K562 (cell line): ENCODE data around the gene LYST. TPM values are rescaled to one million over a fixed set of nuclear protein-coding genes. Genes with fewer than 3 reads are reported as not detected.

Source experiments
- ATAC-seq: fragments of 200-7000 bp; cut with Tn5 transposase; 3 replicates; pipeline ENCODE4 v1.9.1; 2020; ENCODE audit warnings: moderate library complexity
- BruUV-seq: library from RNA; stranded (reverse); fragments of 400-500 nt; replicated peaks from 2 replicates; lab custom pipeline; 2021; lab: Mats Ljungman, UMichigan
- CTCF ChIA-PET: fragments of 300-600 bp; formaldehyde crosslinking; extraction: SDS; loops from one replicate; lab custom pipeline; 2021; ENCODE audit warnings: low intra/inter-chr PET ratio; lab: Yijun Ruan, JAX
- POLR2A ChIA-PET: fragments of 300-600, 350-650 bp; sonication (Branson Sonifier 250); formaldehyde crosslinking; extraction: SDS; loops from one replicate; lab custom pipeline; 2021; ENCODE audit warnings: antibody characterized with exemption, inconsistent platforms; lab: Yijun Ruan, JAX
- DNase-seq, 4 experiments: peaks; one replicate each; pipeline versions ENCODE4 v3.0.0 to v3.0.0-alpha.2; 2011 to 2018; ENCODE audit warnings: low spot score in 3 of 4, mixed read lengths in 3 of 4; ENCODE audit errors: extremely low read depth in 1 of 4
- FAIRE-seq: peaks from 2 replicates; lab custom pipeline; 2011; peaks lifted over from hg19 to GRCh38; lab: Jason Lieb, UNC
- H2AFZ ChIP-seq: 2 replicates; pipeline ENCODE4 v1.6.0; 2011; ENCODE audit warnings: low read depth, low read length, control low read depth, inconsistent platforms
- H3K27ac ChIP-seq: fragments of 200-600 bp; 3 replicates; pipeline ENCODE4 v1.8.0; 2011; ENCODE audit warnings: low read depth, mild to moderate bottlenecking, control low read depth, inconsistent platforms, low read length, moderate library complexity, mixed read lengths; ENCODE audit errors: extremely low read depth
- H3K27me3 ChIP-seq, 2 experiments: fragments of 300-600 bp in 1 of 2; 2 replicates in 1 of 2; 3 replicates in 1 of 2; pipeline versions ENCODE4 v1.6.0 to v1.8.0; 2011; ENCODE audit warnings: inconsistent platforms in 2 of 2, low read length in 2 of 2, mild to moderate bottlenecking in 1 of 2, mixed read lengths in 1 of 2, moderate library complexity in 1 of 2; ENCODE audit not compliant: control insufficient read depth in 2 of 2, insufficient read depth in 2 of 2
- H3K36me3 ChIP-seq: fragments of 300-600 bp; 3 replicates; pipeline ENCODE4 v1.8.0; 2011; ENCODE audit warnings: mild to moderate bottlenecking, low read length, inconsistent platforms; ENCODE audit not compliant: control insufficient read depth, insufficient read depth
- H3K4me1 ChIP-seq, 2 experiments: fragments of 200-600 bp in 1 of 2; replicated peaks in 1 of 2; 2 replicates in 1 of 2; 3 replicates in 1 of 2; pipeline versions ENCODE4 v1.5.1 to v1.8.0; 2011; ENCODE audit warnings: inconsistent platforms in 2 of 2, low read length in 2 of 2, mild to moderate bottlenecking in 1 of 2, mixed read lengths in 1 of 2, moderate library complexity in 1 of 2; ENCODE audit not compliant: control insufficient read depth in 2 of 2, insufficient read depth in 2 of 2
- H3K4me2 ChIP-seq: 2 replicates; pipeline ENCODE4 v1.6.1; 2011; ENCODE audit warnings: low read length, control low read depth, inconsistent platforms, mixed read lengths; ENCODE audit not compliant: insufficient read depth
- H3K4me3 ChIP-seq: fragments of 200-600 bp; sonication (generic), shearing (Covaris generic); 2 replicates; pipeline ENCODE4 v1.5.1; 2016; ENCODE audit warnings: control low read depth, inconsistent platforms
- H3K79me2 ChIP-seq: fragments of 200-600 bp; 3 replicates; pipeline ENCODE4 v1.8.0; 2011; ENCODE audit warnings: low read length, inconsistent platforms; ENCODE audit not compliant: control insufficient read depth, insufficient read depth
- H3K9ac ChIP-seq, 2 experiments: 2 replicates each; pipeline versions ENCODE4 v1.6.0 to v1.6.1; 2011; ENCODE audit warnings: low read depth in 2 of 2, low read length in 2 of 2, control low read depth in 1 of 2, inconsistent platforms in 1 of 2, mild to moderate bottlenecking in 1 of 2, mixed read lengths in 1 of 2; ENCODE audit not compliant: insufficient read depth in 1 of 2
- H3K9me1 ChIP-seq: one replicate; pipeline ENCODE4 v1.6.0; 2011; ENCODE audit warnings: inconsistent platforms, mild to moderate bottlenecking, low read length, moderate library complexity; ENCODE audit not compliant: control insufficient read depth, insufficient read depth
- H3K9me3 ChIP-seq: replicated peaks from 2 replicates; pipeline ENCODE4 v1.5.1; 2011; ENCODE audit warnings: low read depth, low read length, inconsistent platforms; ENCODE audit not compliant: control insufficient read depth, insufficient read depth
- H4K20me1 ChIP-seq: replicated peaks from 2 replicates; pipeline ENCODE4 v1.6.1; 2011; ENCODE audit warnings: low read length, inconsistent platforms, mixed read lengths; ENCODE audit not compliant: control insufficient read depth, insufficient read depth
- CCAR2 ChIP-seq: fragments of 200-400 bp; formaldehyde crosslinking; IDR thresholded peaks from 2 replicates; pipeline ENCODE4 v1.6.1; 2017; ENCODE audit warnings: mild to moderate bottlenecking, low read depth, low read length
- E2F3 ChIP-seq: fragments of 250-450 bp; sonication (Bioruptor Pico); IDR thresholded peaks from 2 replicates; pipeline ENCODE4 v1.4.0; 2020; ENCODE audit warnings: mild to moderate bottlenecking
- HIVEP1 ChIP-seq: fragments of 250-450 bp; sonication (Bioruptor Pico); IDR thresholded peaks from 2 replicates; pipeline ENCODE4 v1.4.0; 2020; ENCODE audit warnings: mild to moderate bottlenecking
- HMGN3 ChIP-seq: IDR thresholded peaks from 2 replicates; pipeline ENCODE4 v1.6.1; 2011; ENCODE audit warnings: borderline replicate concordance, low read depth, mild to moderate bottlenecking, mixed read lengths, low read length; ENCODE audit not compliant: insufficient read length; ENCODE audit errors: extremely low read depth
- JUND ChIP-seq, 2 experiments: IDR thresholded peaks; 2 replicates in 1 of 2; 3 replicates in 1 of 2; pipeline ENCODE4 v1.6.1; 2011; ENCODE audit warnings: borderline replicate concordance in 2 of 2, low read depth in 2 of 2, low read length in 2 of 2, improper control_type of control experiment in 1 of 2, missing biosample characterization in 1 of 2, missing genetic modification characterization in 1 of 2, missing genetic modification reagents in 1 of 2
- L3MBTL2 ChIP-seq: fragments of 450-650 bp; IDR thresholded peaks from 2 replicates; pipeline ENCODE4 v1.6.1; 2016; ENCODE audit warnings: mild to moderate bottlenecking, moderate library complexity
- MEF2D ChIP-seq: conservative IDR thresholded peaks from 2 replicates; pipeline ENCODE4 v1.6.1; 2016; ENCODE audit warnings: low read depth, missing genetic modification characterization, missing compliant biosample characterization
- MYC ChIP-seq, 2 experiments: fragments of 250-450 bp in 1 of 2; sonication (Bioruptor Pico) in 1 of 2; IDR thresholded peaks; 2 replicates each; pipeline versions ENCODE4 v1.5.1 to v1.6.1; 2012 to 2021; ENCODE audit warnings: low read depth in 2 of 2, borderline replicate concordance in 1 of 2, improper control_type of control experiment in 1 of 2, low read length in 1 of 2, mild to moderate bottlenecking in 1 of 2, moderate library complexity in 1 of 2
- PCBP1 ChIP-seq: fragments of 200-400 bp; formaldehyde crosslinking; IDR thresholded peaks from 2 replicates; pipeline ENCODE4 v1.6.1; 2018; ENCODE audit warnings: mild to moderate bottlenecking, low read depth, low read length; ENCODE audit not compliant: poor library complexity, severe bottlenecking
- POLR2A ChIP-seq: fragments of 450-650 bp; conservative IDR thresholded peaks from 2 replicates; pipeline ENCODE4 v1.6.1; 2016
- POU5F1 ChIP-seq: fragments of 150-350 bp; IDR thresholded peaks from 2 replicates; pipeline ENCODE4 v1.6.1; 2014; ENCODE audit warnings: borderline replicate concordance, low read length, low read depth, mild to moderate bottlenecking; ENCODE audit not compliant: partially characterized antibody
- PTBP1 ChIP-seq: fragments of 200-400 bp; formaldehyde crosslinking; IDR thresholded peaks from 2 replicates; pipeline ENCODE4 v1.6.1; 2017; ENCODE audit warnings: low read depth, low read length
- TAL1 ChIP-seq: fragments of 450-650 bp; IDR thresholded peaks from 2 replicates; pipeline ENCODE4 v1.6.1; 2016; ENCODE audit warnings: mild to moderate bottlenecking
- TCF7 ChIP-seq: sonication (generic); IDR thresholded peaks from 2 replicates; pipeline ENCODE4 v1.6.1; 2016; ENCODE audit warnings: antibody characterized with exemption, borderline replicate concordance
- TFE3 ChIP-seq: fragments of 450-650 bp; formaldehyde crosslinking; IDR thresholded peaks from 2 replicates; pipeline ENCODE4 v1.4.0; 2020; ENCODE audit warnings: mild to moderate bottlenecking, mixed read lengths
- ZKSCAN1 ChIP-seq: fragments of 150-350 bp; IDR thresholded peaks from 2 replicates; pipeline ENCODE4 v1.6.1; 2016; ENCODE audit warnings: low read depth, low read length
- ZNF354B ChIP-seq: fragments of 250-450 bp; sonication (Bioruptor Pico); IDR thresholded peaks from 2 replicates; pipeline ENCODE4 v1.4.0; 2020
- ZNF445 ChIP-seq: fragments of 250-450 bp; sonication (Bioruptor Pico); IDR thresholded peaks from 2 replicates; pipeline ENCODE4 v1.4.0; 2020; ENCODE audit warnings: low read depth, mild to moderate bottlenecking, moderate library complexity
- ZNF586 ChIP-seq: fragments of 450-650 bp; formaldehyde crosslinking; conservative IDR thresholded peaks from 2 replicates; pipeline ENCODE4 v1.4.0; 2020; ENCODE audit warnings: mild to moderate bottlenecking, moderate library complexity
- ZNF668 ChIP-seq: fragments of 250-450 bp; sonication (Bioruptor Pico); IDR thresholded peaks from 2 replicates; pipeline ENCODE4 v1.8.0; 2022; ENCODE audit warnings: mild to moderate bottlenecking, inconsistent platforms
- WGBS: fragments of 100-300 bp; shearing (Covaris generic); methylation state at CpG from one replicate; pipeline ENCODE4 v1.1.6; 2016; ENCODE audit warnings: low coverage, mixed read lengths; ENCODE audit not compliant: insufficient coverage; ENCODE audit errors: missing lambda C conversion rate; 5-methylcytosine and 5-hydroxymethylcytosine counted together
- in situ Hi-C: fragments of 300-500 bp; cut with MboI; formaldehyde crosslinking; loops from 4 replicates; pipeline ENCODE4 v1.15.0; 2018; ENCODE audit warnings: inconsistent platforms, mixed read lengths
- intact Hi-C: fragments of 100-400 bp; cut with micrococcal nuclease; formaldehyde crosslinking; loops from 2 replicates; pipeline ENCODE4 v1.14.2; 2022
- polyA plus RNA-seq, 8 experiments: library from polyadenylated mRNA; depleted of rRNA in 4 of 8; stranded (reverse) in 5 of 8; unstranded in 3 of 8; fragments of >200 nt; fragmentation: Nextera tagmentation in 2 of 8; fragmentation: Illumina TruSeq in 1 of 8; extraction: Ambion mirVana in 2 of 8; extraction: Trizol in 1 of 8; gene quantifications; 2 replicates each; pipeline versions ENCODE4 v1.2.1 to v1.2.3, GENCODE V29; 2011 to 2014; ENCODE audit warnings: inconsistent platforms in 1 of 8, missing spikeins in 1 of 8
- total RNA-seq, 7 experiments: library from RNA; depleted of rRNA in 6 of 7; stranded (reverse); fragments of >200 nt in 6 of 7; fragmentation: Illumina TruSeq in 2 of 7; extraction: Trizol in 2 of 7; gene quantifications; 2 replicates each; pipeline versions ENCODE4 v1.2.1 to v1.2.3, GENCODE V29; 2011 to 2021; ENCODE audit warnings: low replicate concordance in 1 of 7
- TF ChIP-seq, protein P1 (sequence below), 3 experiments: IDR thresholded peaks in 2 of 3; conservative IDR thresholded peaks in 1 of 3; 2 replicates each; pipeline ENCODE4 v1.5.1; 2011 to 2012; ENCODE audit warnings: low read length in 3 of 3, mild to moderate bottlenecking in 3 of 3, control low read depth in 2 of 3, improper control_type of control experiment in 1 of 3, inconsistent platforms in 1 of 3, low read depth in 1 of 3, mixed read lengths in 1 of 3, moderate library complexity in 1 of 3; ENCODE audit not compliant: insufficient read depth in 2 of 3

LYST gene
- total and polyA plus RNA-seq, 9 of the 15 experiments (the other 6 are each of a cell fraction or from before 2014, with no cell fraction given): 0.73 to 2.4 (median 1.4) TPM

GRCh38 chr1:235907897-235908240 lies 41.2 kb upstream of the LYST start:
- in situ Hi-C loops (no loop called here), intact Hi-C loops (no loop called here)
- 4% methylated on average over 3 of the region's 3 CpGs for WGBS
- Histone ChIP-seq H3K79me2 (no peaks in the 10 kb centered on the region), H3K9me3 (no peaks in the 10 kb centered on the region), H2AFZ (no peak overlapping the region), H3K27ac (no peak overlapping the region), H3K9ac (no peak overlapping the region), H3K4me2 (no peak overlapping the region), H3K4me3 (no peak overlapping the region), H3K9me1 (no peaks in the 10 kb centered on the region), H4K20me1 (no peaks in the 10 kb centered on the region), H3K4me1 (no peaks in the 10 kb centered on the region), H3K27me3 (peaks cover 19 to 32% of the 10 kb centered on the region in 2 experiments; a peak in 4 of 5 replicates), H3K36me3 (no peaks in the 10 kb centered on the region)
- no TSS peak for BruUV-seq
- POLR2A ChIA-PET: interaction anchor here (0.9 kb wide), 1 partner anchor 26 kb away, joined by 3 read pairs; no protein-coding TSS in a partner anchor
- FAIRE-seq (no peak), DNase-seq (no peak), ATAC-seq (no peak)
- CTCF ChIA-PET: no interaction called here
- no peak for TF ChIP-seq TCF7
- no peak for TF ChIP-seq L3MBTL2
- no peak for TF ChIP-seq PCBP1
- peak; percentile 95 for TF ChIP-seq TFE3 (CRISPR knock-in tag)
- no peak for TF ChIP-seq MYC (IDR thresholded peaks at IDR 0.05; ENCODE audit: low read depth, low read length)
- TF ChIP-seq MYC (CRISPR knock-in tag; IDR thresholded peaks at IDR 0.05; ENCODE audit: borderline replicate concordance, low read depth): no peak
- no peak for TF ChIP-seq MEF2D (tag)
- TF ChIP-seq ZKSCAN1: no peak
- no peak for TF ChIP-seq E2F3 (CRISPR knock-in tag)
- TF ChIP-seq, protein P1, sequence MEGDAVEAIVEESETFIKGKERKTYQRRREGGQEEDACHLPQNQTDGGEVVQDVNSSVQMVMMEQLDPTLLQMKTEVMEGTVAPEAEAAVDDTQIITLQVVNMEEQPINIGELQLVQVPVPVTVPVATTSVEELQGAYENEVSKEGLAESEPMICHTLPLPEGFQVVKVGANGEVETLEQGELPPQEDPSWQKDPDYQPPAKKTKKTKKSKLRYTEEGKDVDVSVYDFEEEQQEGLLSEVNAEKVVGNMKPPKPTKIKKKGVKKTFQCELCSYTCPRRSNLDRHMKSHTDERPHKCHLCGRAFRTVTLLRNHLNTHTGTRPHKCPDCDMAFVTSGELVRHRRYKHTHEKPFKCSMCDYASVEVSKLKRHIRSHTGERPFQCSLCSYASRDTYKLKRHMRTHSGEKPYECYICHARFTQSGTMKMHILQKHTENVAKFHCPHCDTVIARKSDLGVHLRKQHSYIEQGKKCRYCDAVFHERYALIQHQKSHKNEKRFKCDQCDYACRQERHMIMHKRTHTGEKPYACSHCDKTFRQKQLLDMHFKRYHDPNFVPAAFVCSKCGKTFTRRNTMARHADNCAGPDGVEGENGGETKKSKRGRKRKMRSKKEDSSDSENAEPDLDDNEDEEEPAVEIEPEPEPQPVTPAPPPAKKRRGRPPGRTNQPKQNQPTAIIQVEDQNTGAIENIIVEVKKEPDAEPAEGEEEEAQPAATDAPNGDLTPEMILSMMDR (IDR thresholded peaks at IDR 0.05 in 2 of 3, conservative IDR thresholded peaks at IDR 0.05 in 1 of 3; ENCODE audit: insufficient read depth in 2 of 3, low read depth in 1 of 3, low read length in 3 of 3): no peak
- no peak for TF ChIP-seq PTBP1
- TF ChIP-seq JUND (IDR thresholded peaks at IDR 0.05; ENCODE audit: borderline replicate concordance, low read depth, low read length): no peak
- no peak for TF ChIP-seq JUND (tag; IDR thresholded peaks at IDR 0.05; ENCODE audit: borderline replicate concordance, low read depth, low read length)
- TF ChIP-seq POU5F1: no peak
- no peak for TF ChIP-seq ZNF668 (CRISPR knock-in tag)
- TF ChIP-seq ZNF586 (CRISPR knock-in tag): no peak
- no peak for TF ChIP-seq ZNF445 (CRISPR knock-in tag)
- TF ChIP-seq HMGN3: no peak
- no peak for TF ChIP-seq ZNF354B (CRISPR knock-in tag)
- no peak for TF ChIP-seq TAL1
- TF ChIP-seq CCAR2: no peak
- TF ChIP-seq HIVEP1 (CRISPR knock-in tag): no peak
- no peak for TF ChIP-seq POLR2A
